GM12892 (cell line): ENCODE results near the gene UBE2H.
"Not testable (repeated sequence)": the region's sequence is repeated elsewhere in the genome, so short reads cannot be mapped to it uniquely, and the experiment has no call there.

ENCODE experiments used
- POLR2A ChIP-seq: IDR thresholded peaks from 2 replicates; pipeline ENCODE4 v1.6.1; 2011; ENCODE audit warnings: low read depth, low read length, control low read depth
- POLR2AphosphoS5 ChIP-seq: IDR thresholded peaks from 2 replicates; pipeline ENCODE4 v1.6.1; 2011; ENCODE audit warnings: low read depth, low read length, control low read depth

DNA sequence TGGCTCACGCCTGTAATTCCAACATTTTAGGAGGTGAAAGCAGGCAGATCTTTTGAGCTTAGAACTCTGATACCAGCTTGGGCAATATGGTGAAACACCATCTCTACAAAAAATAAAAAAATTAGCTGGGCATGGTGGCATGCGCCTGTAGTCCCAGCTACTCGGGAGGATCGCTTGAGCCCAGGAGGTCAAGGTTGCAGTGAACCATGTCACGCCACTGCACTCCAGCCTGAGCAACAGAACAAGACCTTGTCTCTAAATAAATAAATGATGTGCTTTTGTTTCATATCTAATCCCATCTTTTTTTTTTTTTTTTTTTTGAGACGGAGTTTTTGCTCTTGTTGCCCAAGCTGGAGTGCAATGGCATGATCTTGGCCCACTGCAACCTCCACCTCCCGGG lies 58.6 kb downstream of the UBE2H start:
- TF ChIP-seq POLR2A, POLR2AphosphoS5: not testable (repeated sequence)
